NCI-H2171 (cell line): ENCODE measurements around the gene SLC23A2.
A peak's percentile ranks its signal among the peaks of the same experiment; 100 is the strongest.
"Not testable (repeated sequence)": the region's sequence is repeated elsewhere in the genome, so short reads cannot be mapped to it uniquely, and the experiment has no call there.

Source experiments
- DNase-seq: peaks from one replicate; lab custom pipeline; 2025; lab: John Stamatoyannopoulos, UW

The SLC23A2 gene

DNA sequence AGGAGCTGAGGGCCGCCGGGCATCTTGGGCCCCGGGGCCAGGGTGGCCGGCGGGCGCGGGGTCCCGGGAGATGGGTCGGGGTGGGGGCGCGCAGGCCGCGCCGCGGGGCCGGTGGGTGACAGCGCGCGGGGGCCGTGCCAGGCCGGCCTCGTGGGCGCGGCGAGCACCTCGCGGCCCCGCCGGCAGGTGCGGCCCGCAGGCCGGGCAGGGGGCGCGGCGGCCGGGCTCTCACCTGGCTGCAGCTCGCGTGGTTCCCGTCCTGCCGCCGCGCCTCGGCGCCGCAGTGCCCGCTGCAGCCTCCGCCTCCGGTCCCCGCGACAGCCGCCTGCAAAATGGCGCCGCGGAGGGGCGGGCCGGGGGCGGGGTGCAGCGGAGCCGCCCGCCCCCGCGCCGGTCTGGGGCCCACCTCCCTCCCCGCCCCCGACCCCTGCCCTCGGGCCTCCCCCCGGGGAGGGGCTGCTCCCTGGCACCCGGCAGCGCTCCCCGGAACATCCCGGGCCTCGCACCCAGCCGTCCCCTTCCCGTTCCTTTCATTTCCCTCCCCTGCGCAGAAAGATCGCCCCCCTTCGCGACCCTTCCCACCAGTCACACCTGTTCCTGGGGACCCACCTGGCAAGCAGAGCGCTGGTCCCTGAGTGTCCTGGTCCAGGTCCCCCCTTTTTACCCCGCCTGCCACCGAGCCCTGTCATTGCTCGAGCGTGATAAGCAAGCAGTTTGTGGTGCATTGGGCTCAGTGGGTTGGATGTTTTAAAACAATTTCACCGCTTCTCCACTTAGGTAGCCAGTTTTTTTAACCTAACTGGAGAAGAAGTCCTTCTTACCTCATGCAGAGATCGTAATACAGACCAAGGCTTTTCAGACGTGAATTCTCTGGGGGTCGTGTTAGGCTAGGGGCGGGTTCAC lies at the start of gene SLC23A2:
Gene SLC23A2 (minus strand): TSS at position 337 of the 903 bp plus-strand sequence. CDS start 68,948 bp downstream, outside the sequence.
- DNase-seq: peak; percentile 69

DNA sequence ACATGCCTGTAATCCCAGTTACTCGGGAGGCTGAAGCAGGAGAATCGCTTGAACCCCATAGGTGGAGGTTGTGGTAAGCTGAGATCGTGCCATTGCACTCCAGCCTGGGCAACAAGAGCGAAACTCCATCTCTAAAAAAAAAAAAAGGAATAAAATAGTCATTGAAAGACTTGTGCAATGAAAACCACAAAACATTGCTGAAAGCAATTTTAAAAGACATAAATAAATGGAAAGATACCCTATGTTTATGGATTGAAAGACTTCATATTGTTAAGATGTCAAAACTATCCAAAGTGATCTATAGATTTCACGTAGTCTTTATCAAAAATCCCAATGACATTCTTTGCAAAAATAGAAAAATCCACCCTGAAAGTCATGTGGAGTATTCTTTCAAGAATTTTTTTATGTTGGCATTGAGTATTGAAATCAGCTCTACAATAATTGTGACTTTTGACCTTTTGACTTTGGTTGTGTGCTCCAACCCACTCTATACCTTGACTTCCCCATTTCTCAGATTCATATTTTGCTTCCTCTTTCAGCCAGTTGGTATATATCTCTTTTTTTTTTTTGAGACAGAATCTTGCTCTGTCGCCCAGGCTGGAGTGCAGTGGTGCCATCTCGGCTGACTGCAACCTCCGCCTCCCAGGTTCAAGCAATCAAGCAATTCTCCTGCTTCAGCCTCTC lies 45.5 kb upstream of the SLC23A2 start:
- DNase-seq: no peak

DNA sequence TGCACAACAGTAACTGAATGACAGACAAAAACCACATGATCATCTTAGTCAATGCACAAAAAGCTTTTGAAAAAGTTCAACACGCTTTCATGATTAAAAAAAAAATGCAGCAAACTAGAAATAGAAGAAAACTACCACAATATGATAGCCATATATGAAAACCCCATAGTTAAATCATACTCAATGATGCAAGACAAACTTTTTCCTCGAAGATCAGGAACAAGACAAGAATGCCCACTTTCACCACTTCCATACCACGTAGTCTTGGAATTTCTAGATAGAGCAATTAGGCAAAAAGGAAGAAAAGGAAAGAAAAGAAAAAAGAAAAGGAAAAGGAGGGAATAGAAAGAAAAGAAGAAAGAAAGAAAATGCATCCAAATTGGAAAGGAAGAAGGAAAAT lies 44.6 kb upstream of the SLC23A2 start:
- DNase-seq: no peak

DNA sequence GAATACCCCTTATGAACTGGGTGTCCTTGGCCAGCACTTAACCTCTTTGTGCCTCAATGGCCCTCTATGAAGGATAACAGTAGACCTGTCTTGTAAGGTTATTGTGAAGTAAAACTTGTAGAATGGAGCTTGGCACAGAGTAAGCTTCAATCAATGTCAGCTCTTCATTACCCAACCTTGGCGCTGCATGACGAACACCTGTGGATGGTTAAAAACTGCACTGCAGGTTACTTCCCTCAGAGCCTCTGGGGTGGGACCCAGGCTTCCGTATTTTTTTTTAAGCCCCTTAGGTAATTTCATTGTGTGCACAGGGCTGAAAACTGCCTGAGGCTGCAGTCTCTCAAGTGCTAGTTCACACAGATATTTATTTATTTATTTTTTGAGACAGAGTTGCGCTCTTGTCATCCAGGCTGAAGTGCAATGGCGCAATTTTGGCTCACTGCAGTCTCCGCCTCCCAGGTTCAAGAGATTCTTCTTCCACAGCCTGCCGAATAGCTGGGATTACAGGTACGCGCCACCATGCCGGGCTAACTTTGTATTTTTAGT lies 42.8 kb upstream of the SLC23A2 start:
- DNase-seq: no peak

DNA sequence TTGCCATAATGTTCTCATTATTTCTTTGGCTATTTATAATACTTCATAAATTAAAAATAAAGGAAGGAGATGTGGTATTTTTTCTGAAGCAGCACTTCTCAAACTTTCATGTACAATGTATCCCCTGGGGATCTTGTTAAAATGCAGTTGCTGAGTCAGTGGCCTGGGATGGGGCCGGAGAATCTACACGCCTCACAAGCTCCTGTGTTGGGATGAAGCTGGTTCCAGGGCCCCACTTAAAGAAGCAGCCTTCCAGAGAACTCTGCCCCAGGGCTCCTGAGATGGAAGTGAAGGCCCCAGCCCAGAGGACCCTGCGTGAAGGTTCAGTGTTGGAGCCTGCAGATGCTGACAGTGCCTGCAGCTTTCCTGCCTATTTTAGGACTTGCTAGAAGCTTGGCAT lies 40.1 kb upstream of the SLC23A2 start:
- DNase-seq: no peak

DNA sequence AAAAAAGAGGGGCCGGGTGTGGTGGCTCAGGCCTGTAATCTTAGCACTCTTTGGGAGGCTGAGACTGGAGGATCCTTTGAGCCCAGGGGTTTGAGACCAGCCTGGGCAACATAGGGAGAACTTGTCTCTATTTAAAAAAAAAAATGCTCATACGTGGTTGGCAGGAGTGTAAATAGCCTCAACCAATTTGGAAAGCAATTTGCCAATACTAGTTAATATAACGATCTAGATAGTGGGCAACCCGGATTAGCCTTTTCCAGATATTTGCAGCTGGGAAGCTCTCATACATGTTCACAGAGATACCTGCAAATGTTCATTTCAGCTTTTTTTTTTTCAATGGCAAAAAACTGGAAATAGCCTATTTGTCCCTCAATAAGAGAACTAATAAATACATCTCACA lies 39.0 kb upstream of the SLC23A2 start:
- DNase-seq: no peak

DNA sequence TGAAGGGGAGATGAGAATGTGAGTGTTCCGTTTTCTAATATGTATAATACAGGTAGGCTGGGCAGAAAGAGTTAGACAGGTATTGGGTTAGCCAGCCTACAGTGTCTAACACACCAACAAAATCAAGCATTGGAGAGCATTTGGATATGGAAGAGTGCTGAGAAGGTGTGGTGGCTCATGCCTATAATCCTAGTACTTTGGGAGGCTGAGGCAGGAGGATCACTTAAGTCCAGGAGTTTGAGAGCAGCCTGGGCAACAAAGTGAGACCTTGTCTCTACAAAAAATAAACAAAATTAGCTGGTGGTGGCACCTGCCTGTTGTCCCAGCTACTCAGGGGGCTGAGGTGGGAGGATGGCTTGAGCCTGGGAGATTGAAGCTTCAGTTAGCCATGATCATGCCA lies 38.6 kb upstream of the SLC23A2 start:
- no peak for DNase-seq

DNA sequence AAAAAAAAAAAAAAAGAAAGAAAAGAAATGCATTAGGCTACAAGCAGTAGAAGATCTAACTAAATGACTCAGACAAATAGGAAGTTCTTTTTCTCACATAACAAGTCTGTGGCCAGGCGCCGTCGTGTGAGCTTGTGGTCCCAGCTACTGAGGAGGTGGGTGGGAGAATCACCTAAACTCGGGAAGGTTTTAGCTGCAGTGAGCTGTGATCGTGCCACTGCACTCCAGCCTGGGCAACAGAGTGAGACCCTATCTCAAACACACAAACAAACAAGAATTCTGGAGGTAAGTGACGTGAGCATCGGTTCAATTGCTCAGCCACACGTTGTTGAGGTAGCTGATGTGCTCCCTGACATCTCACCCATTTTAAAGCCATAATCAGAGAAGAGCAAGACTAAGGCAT lies 37.9 kb upstream of the SLC23A2 start:
- DNase-seq: no peak

DNA sequence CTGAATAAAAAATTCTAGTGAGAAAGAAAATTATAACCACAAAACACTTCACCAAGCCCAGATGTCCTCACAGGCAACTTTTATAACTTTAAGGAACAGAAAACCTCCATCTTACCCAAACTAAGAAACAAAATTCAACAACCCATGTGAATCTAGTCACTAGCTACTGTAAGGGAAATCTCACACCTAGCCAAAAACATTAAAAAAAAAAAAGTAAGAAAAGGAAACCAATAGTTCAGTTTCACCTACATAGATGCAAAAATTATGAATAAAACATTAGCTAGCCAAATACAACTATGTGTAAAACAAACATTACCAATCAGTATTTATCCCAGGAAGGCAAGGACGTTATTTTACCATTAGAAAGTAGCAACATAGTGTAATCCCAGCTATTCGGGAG lies 35.5 kb upstream of the SLC23A2 start:
- DNase-seq: no peak

DNA sequence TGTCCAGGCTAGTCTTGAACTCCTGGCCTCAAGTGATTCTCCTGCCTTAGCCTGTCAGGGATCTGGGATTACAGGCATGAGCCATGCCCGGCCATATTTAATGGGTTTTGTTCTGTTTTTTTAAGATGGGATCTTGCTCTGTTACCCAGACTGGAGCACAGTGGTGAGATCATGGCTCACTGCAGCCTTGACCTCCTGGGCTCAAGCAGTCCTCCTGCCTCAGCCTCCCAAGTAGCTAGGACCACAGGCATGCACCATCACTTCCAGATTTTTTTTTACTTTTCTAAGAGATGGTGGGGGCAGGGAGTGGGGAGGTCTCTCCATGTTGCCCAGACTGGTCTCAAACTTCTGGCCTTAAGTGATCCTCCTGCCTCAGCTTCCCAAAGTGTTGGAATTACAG lies 34.2 kb upstream of the SLC23A2 start:
- DNase-seq: not testable (repeated sequence)

DNA sequence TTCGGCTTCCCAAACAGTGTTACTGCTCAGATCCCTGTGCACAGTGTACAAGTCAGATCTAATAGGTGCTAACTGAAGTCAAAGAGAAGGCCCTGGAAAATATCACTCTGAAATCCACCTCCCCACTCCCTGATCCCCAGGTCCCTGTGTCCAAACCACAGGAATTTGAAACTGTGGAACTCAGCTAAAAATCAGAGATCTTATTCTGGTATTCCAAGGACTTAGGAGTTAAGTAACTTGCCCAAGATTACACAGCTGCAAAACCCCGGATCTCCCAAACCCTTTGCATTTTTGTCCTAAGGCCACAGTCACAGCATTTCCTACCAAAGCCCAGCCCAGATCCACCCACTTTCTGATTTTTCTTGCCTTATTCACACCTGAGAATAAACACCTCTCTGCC lies 32.3 kb upstream of the SLC23A2 start:
- no peak for DNase-seq

DNA sequence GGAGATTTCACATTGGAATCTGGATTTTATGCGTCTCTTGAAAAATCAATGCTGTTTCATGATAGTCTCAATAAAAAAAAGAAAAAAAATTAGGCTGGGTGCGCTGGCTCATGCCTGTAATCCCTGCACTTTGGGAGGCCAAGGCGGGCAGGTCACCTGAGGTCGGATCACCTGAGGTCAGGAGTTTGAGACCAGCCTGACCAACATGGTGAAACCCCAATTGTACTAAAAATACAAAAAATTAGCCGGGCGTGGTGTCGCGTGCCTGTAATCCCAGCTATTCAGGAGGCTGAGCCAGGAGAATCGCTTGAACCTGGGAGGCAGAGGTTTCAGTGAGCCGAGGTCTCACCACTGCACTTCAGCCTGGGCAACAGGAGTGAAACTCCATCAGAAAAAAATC lies 30.4 kb upstream of the SLC23A2 start:
- DNase-seq: not testable (repeated sequence)

DNA sequence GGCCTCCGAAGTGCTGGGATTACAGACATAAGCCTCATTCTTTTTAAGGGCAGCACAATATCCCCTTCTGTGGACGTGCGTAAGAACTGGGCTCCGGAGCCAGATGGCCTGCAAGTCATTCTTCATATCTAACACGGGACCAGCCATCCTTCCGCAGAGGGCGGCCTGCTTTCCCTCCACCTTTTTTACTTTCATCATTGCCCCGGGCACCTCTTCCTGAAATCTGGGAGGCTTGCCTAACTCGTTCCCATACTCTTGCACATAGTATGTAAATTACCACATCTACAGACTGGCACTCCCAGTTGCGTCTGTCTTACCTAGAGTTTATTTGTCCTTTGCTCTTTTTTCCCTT lies 29.9 kb upstream of the SLC23A2 start:
- DNase-seq: no peak

DNA sequence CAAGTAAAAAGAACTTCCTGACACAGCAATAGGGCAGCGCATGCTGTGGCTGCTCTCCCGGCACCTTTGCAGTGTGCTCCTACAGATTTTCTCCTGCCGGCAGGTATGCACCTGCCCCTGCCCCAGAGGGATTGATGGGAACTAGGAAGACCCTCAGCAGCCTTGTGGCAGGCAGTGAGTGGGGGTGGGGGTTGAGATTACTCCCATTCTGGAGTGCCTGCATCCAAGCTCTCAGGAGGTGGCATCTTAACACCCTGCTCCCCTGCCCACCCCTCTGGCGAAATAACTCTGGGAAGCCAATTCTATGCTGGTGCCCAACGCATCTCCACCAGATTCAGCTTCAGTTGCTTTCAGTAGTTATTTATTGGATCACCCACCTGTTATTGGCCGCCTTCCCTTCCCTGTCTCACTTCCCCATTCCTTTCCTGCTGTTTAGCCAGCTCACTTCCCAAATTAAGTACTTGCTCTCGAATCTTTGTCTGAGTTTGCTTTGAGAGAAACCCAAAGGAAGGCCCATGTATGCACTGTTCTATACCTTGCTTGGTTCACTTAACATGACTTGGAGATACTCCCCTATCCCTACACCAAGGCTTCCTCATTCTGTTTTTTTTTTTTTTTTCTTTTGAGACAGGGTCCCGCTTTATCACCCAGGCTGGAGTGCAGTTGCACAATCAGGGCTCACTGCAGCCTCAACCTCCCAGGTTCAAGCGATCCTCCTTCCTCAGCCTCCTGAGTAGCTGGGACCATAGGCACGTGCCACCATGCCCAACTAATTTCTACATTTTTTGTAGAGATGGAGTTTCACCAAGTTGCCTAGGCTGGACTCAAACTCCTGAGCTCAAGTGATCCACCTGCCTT lies 29.3 kb upstream of the SLC23A2 start:
- no peak for DNase-seq

DNA sequence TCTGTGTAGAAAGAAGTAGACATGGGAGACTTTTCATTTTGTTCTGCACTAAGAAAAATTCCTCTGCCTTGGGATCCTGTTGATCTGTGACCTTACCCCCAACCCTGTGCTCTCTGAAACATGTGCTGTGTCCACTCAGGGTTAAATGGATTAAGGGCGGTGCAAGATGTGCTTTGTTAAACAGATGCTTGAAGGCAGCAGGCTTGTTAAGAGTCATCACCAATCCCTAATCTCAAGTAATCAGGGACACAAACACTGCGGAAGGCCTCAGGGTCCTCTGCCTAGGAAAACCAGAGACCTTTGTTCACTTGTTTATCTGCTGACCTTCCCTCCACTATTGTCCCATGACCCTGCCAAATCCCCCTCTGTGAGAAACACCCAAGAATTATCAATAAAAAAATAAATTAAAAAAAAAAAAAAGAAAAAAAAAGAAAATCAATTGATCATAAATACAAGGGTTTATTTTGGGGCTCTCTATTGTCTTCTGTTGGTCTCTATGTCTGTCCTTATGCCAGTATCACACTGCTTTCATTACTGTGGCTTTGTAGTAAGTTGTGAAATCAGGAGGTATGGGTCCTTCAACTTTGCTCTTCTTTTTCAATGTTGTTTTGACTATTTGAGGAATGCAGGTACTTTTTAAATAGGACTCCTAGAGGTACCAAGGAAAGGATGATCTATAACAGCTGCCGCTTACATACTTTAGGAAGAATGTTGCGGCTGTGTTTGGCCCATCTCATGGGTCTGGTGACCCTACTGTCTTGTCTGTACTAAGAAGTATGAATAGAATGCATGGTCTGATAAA lies 27.1 kb upstream of the SLC23A2 start:
- not testable (repeated sequence) for DNase-seq

DNA sequence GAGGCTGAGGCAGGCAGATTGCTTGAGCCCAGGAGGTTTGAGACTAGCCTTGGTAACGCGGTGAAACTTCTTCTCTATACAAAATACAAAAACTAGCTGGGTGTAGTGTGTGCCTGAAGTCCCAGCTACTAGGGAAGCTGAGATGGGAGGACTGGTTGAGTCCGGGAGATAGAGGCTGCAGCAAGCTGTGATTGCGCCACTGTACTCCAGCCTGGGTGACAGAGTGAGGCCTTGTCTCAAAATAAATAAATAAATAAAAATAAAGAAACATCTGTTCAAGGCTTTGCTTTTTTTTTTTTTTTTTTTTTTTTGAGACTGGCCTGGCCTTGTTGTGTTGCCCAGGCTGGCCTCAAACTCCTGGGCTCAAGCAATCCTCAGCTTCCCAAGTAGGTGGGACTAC lies 23.7 kb upstream of the SLC23A2 start:
- no peak for DNase-seq

DNA sequence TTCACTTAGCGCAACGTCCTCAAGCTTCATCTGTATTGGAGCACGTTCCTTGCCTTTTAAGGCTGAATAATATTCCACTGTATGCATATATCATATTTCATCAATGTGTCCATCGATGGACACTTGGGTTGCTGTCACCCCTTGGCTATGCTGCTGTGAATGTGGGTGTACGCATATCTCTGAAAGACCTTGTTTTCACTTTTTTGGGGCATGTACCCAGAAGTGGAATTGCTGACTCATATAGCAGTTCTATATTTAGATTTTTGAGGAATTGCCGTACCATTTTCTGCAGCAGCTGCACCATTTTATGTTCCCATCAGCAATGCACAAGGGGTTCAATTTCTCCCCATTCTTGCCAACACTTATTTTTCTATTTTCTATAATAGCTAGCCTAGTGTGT lies 22.8 kb upstream of the SLC23A2 start:
- no peak for DNase-seq

DNA sequence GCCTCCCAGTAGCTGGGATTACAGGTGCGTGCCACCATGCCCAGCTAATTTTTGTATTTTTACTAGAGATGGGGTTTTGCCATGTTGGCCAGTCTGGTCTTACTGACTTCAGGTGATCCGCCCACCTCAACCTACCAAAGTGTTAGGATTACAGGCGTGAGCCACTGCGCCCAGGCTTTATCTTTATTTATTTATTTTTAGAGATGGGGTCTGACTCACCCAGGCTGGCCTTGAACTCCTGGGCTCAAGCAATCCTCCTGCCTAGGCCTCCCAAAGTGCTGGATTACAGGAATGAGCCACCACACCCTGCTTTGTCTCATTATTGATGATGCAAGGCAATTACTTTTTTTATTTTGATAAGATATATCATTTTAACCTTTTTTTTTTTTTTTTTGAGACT lies 21.9 kb upstream of the SLC23A2 start:
- DNase-seq: not testable (repeated sequence)

DNA sequence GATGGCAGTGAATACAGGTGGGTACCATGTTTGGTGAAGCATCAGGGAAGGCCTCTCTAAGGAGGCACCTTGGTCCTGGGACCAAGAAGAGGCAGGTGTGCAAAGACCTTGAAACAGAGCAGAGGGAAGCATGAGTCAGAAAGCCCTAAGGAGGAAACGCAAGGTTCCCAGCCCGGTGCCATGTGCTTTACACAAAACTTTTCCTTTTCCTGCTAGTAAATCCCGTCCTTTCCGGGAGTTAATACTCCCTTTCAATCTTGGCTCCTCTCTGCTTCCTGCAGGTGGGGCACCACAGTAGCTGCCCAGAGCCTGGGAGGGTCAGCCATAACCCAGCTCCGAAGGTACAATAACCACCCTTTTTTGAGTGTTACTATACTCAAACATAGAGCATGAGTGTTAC lies 19.4 kb upstream of the SLC23A2 start:
- no peak for DNase-seq

DNA sequence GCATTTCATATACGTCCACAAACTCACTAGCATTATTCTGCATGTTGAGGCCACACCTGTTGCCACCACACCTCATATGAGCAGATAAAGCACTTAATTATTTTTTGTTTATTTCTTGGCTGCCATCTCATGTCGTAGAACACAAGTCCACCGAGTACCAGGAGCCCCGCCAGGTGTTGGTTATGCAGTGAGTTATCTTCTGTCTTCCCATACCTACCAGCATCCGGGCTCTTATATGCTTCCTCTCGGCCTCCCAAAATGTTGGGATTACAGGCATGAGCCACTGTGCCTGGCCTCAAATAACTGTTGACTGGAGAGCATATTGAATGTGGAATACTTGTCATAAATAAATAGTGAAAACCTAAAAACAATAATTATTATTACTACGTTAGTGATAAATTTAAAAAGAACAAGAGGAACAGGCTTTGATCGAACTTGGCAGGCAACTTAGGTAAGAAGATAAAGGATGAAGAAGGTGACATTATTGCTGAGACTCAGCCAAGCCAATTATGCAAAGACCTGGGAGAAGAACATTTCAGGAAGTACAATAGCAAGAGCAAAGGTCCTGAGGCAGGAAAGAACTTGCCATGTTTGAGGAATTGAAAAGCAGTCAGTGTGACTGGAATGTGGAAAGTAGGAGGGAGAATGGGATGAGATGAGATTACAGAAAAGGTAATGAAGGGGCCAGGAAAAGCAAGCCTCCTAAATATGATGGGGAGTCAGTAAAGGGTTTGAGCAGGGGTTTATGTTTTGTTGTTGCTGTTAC lies 12.6 kb upstream of the SLC23A2 start:
- no peak for DNase-seq

DNA sequence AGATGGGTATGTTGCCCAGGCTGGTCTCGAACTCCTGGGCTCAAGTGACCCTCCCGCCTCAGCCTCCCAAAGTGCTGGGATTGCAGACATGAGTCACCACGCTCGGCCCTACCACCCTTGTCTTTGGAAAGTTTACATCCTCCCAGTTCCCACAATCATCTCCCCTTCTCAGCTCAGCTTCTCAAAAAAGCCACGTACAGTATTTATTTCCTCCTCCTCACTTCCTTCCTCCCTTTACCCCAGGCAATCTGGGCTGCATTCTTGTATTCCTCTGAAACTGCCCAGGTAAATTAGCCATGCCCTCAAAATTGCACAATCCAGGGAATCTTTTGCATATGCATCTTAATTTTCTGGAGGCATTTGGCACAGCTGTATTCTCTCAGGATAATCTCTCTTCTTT lies 7.4 kb upstream of the SLC23A2 start:
- DNase-seq: no peak
